Calu3 (cell line): ENCODE results near the gene C19orf73. TPM values are rescaled to one million over a fixed set of nuclear protein-coding genes. Genes with fewer than 3 reads are reported as not detected.

ENCODE experiments used
- BruUV-seq: library from RNA; stranded (reverse); fragments of 400-500 nt; replicated peaks from 2 replicates; lab custom pipeline; 2021; lab: Mats Ljungman, UMichigan
- CTCF ChIA-PET: fragments of 300-600 bp; sonication (Branson Sonifier 250); formaldehyde crosslinking; loops from one replicate; lab custom pipeline; 2022; ENCODE audit warnings: antibody characterized with exemption; lab: Charles Lee
- DNase-seq: peaks from one replicate; pipeline ENCODE4 v3.0.0; 2022
- H3K27ac Mint-ChIP-seq: one replicate; pipeline ENCODE4 v1.8.0; 2022; ENCODE audit warnings: mixed read lengths; ENCODE audit not compliant: unreplicated experiment
- H3K27me3 Mint-ChIP-seq: one replicate; pipeline ENCODE4 v1.8.0; 2022; ENCODE audit warnings: mixed read lengths; ENCODE audit not compliant: unreplicated experiment
- H3K36me3 Mint-ChIP-seq: one replicate; pipeline ENCODE4 v1.8.0; 2022; ENCODE audit warnings: mild to moderate bottlenecking, moderate library complexity, mixed read lengths; ENCODE audit not compliant: insufficient read depth, unreplicated experiment
- H3K4me1 Mint-ChIP-seq: one replicate; pipeline ENCODE4 v1.8.0; 2022; ENCODE audit warnings: mild to moderate bottlenecking, low read depth, mixed read lengths; ENCODE audit not compliant: unreplicated experiment
- H3K4me3 Mint-ChIP-seq: one replicate; pipeline ENCODE4 v1.8.0; 2022; ENCODE audit warnings: mild to moderate bottlenecking, low read depth, moderate library complexity, mixed read lengths; ENCODE audit not compliant: unreplicated experiment
- H3K9me3 Mint-ChIP-seq: one replicate; pipeline ENCODE4 v1.8.0; 2022; ENCODE audit warnings: low read depth, mixed read lengths; ENCODE audit not compliant: unreplicated experiment
- CTCF ChIP-seq: fragments of 200-600 bp; IDR thresholded peaks from one replicate; pipeline ENCODE4 v1.8.0; 2022; ENCODE audit warnings: antibody characterized with exemption; ENCODE audit not compliant: unreplicated experiment
- intact Hi-C: fragments of 100-400 bp; cut with micrococcal nuclease; formaldehyde crosslinking; loops from one replicate; pipeline ENCODE4 v1.10.0; 2022; ENCODE audit not compliant: unreplicated experiment
- total RNA-seq: library from RNA; stranded (reverse); gene quantifications from 2 replicates; pipeline ENCODE4 v1.2.3, GENCODE V29; 2022

Gene C19orf73
- total RNA-seq, 1 experiment from 2014 or later = 1.9 TPM

- CTCF ChIA-PET = interaction anchor here (0.6 kb wide), 2 partner anchors 34 to 38 kb away, joined by 3 to 7 read pairs; no protein-coding TSS in a partner anchor
- no peak overlapping the region for H3K27ac Mint-ChIP-seq
- intact Hi-C loops = no loop called here
Measured at GRCh38 chr19:49165111-49165750, 46.3 kb upstream of the C19orf73 start.

GRCh38 chr19:49161987-49162386 lies 43.0 kb upstream of the C19orf73 start:
- CTCF ChIA-PET = interaction anchor here (0.6 kb wide), 1 partner anchor 17 kb away, joined by 6 read pairs; no protein-coding TSS in a partner anchor
- Mint-ChIP-seq H3K4me1 (peaks cover 23% of the 10 kb centered on the region), H3K27me3 (peaks cover 9% of the 10 kb centered on the region), H3K27ac (no peak overlapping the region), H3K36me3 (peaks cover 31% of the 10 kb centered on the region), H3K4me3 (no peak overlapping the region), H3K9me3 (no peaks in the 10 kb centered on the region)
- DNase-seq = no peak
- intact Hi-C loops = no loop called here
- TF ChIP-seq CTCF = no peak
- no TSS peak for BruUV-seq

More at GRCh38 chr19:49165111-49165750, 46.3 kb upstream of the C19orf73 start:
- peaks cover 10% of the 10 kb centered on the region for H3K4me1 Mint-ChIP-seq
- H3K36me3 Mint-ChIP-seq = peaks cover 21% of the 10 kb centered on the region
- TF ChIP-seq CTCF = no peak
- BruUV-seq = no TSS peak
- H3K9me3 Mint-ChIP-seq = no peaks in the 10 kb centered on the region
- no peaks in the 10 kb centered on the region for H3K27me3 Mint-ChIP-seq
- H3K4me3 Mint-ChIP-seq = no peak overlapping the region
- no peak for DNase-seq

- Mint-ChIP-seq H3K36me3 (peaks cover 31% of the 10 kb centered on the region), H3K27ac (no peak overlapping the region)
- no TSS peak for BruUV-seq
Measured at GRCh38 chr19:49160450-49161189, 41.7 kb upstream of the C19orf73 start.

More at GRCh38 chr19:49160450-49161189, 41.7 kb upstream of the C19orf73 start:
- Mint-ChIP-seq H3K9me3 (no peaks in the 10 kb centered on the region), H3K27me3 (peaks cover 23% of the 10 kb centered on the region), H3K4me3 (no peak overlapping the region), H3K4me1 (peaks cover 16% of the 10 kb centered on the region)
- no peak for TF ChIP-seq CTCF
- CTCF ChIA-PET = interaction anchor here (0.6 to 0.7 kb wide), 2 partner anchors 11 to 162 kb away, joined by 4 to 6 read pairs; no protein-coding TSS in a partner anchor
- intact Hi-C loops = no loop called here
- DNase-seq = no peak
